Stimulated activated naive B cell treated with anti-CD40 and anti-IgM and Interleukin-4, amounts not matched to agents 10 μg/mL and 1 μg/mL and 100 μg/mL, for 72 hours (primary cell): ENCODE measurements around the gene FUT7.

Source experiments
- ATAC-seq, 2 donors: fragments of 150-1000 bp; cut with Tn5 transposase; replicated peaks; 2 replicates each; pipeline ENCODE4 v1.10.0; 2021; ENCODE audit warnings: moderate library complexity in 1 of 2
- DNase-seq: peaks from one replicate; pipeline ENCODE4 v3.0.0; 2021
- H3K27ac Mint-ChIP-seq: one replicate; pipeline ENCODE4 v1.8.0; 2022; ENCODE audit warnings: mild to moderate bottlenecking, mixed read lengths
- H3K27me3 Mint-ChIP-seq, 2 donors: one replicate each; pipeline ENCODE4 v1.8.0; 2022; ENCODE audit warnings: mixed read lengths in 2 of 2
- H3K36me3 Mint-ChIP-seq, 2 donors: one replicate each; pipeline ENCODE4 v1.8.0; 2022; ENCODE audit warnings: mixed read lengths in 2 of 2, mild to moderate bottlenecking in 1 of 2
- H3K4me1 Mint-ChIP-seq, 2 donors: one replicate each; pipeline ENCODE4 v1.8.0; 2022; ENCODE audit warnings: mixed read lengths in 2 of 2, mild to moderate bottlenecking in 1 of 2
- H3K4me3 Mint-ChIP-seq, 2 donors: one replicate each; pipeline ENCODE4 v1.8.0; 2022; ENCODE audit warnings: mild to moderate bottlenecking in 2 of 2, mixed read lengths in 2 of 2, moderate library complexity in 1 of 2
- H3K9me3 Mint-ChIP-seq, 2 donors: one replicate each; pipeline ENCODE4 v1.8.0; 2022; ENCODE audit warnings: mixed read lengths in 2 of 2, mild to moderate bottlenecking in 1 of 2

The FUT7 gene

GRCh38 chr9:137015976-137016375, 15.9 kb downstream of the FUT7 start:
- H3K27me3 Mint-ChIP-seq: no peaks in the 10 kb centered on the region
- H3K36me3 Mint-ChIP-seq: peaks cover 7 to 11% of the 10 kb centered on the region in 2 donors
- ATAC-seq (no peak), DNase-seq (no peak)
- no peak overlapping the region for H3K27ac Mint-ChIP-seq
- no peaks in the 10 kb centered on the region for H3K4me1 Mint-ChIP-seq
- no peak overlapping the region for H3K4me3 Mint-ChIP-seq
- H3K9me3 Mint-ChIP-seq: no peaks in the 10 kb centered on the region

DNA sequence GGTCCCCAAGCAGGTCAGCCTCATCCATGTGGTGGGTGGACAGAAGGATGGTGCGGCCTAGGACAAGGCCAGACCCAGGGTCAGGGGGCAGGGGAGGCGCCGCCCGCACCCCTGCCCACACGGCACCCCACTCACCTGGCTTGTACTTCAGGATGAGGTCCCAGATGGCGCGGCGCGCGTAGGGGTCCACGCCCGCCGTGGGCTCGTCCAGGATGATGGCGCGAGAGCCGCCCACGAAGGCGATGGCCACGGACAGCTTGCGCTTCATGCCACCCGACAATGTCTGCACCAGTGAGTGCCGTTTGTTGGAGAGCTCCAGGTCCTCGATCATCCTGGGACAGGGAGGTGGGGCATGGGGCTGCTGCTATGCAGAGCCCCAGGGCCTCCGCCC, 16.4 kb downstream of the FUT7 start:
- DNase-seq (no peak), ATAC-seq (no peak)
- Mint-ChIP-seq H3K4me1 (no peaks in the 10 kb centered on the region), H3K4me3 (no peak overlapping the region), H3K27me3 (no peaks in the 10 kb centered on the region), H3K36me3 (peaks cover 7 to 11% of the 10 kb centered on the region in 2 donors), H3K27ac (no peak overlapping the region), H3K9me3 (no peaks in the 10 kb centered on the region)

DNA sequence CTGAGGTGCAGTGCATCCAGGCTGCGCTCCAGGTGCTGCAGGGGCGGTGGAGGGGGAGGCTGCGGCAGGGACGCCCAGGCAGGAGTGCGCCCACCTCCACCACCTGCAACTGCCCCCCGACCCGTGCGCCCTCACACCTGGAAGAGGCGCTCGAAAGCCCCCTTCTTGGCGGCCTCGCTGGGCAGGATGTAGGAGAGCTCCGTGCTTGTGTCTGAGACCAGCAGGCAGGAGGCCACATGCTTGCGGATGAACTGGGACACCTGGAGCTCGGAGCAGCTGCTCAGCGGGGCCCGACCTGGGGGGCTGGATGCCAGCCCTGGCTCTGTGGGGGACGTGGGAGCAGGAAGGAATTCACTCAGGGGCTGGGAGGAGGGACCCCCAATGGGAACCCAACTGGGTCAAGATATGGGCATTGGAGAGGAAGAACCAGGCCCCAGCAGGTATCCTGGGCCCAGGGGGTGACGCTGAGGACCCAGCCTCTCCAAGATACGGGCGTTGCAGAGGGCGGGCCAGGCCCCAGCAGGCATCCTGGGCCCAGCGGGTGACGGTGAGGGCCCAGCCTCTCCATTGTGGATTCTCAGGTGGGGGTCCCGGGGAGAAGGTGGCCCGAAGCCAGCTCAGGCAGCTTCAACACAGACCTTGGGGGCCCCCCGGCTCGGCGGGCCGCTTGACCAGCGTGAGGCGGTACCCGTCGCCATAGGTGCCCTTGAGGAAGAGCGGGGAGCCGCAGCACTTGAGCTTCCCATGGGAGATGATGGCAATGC, 16.9 kb downstream of the FUT7 start:
- Mint-ChIP-seq H3K4me3 (no peak overlapping the region), H3K9me3 (no peaks in the 10 kb centered on the region), H3K27me3 (no peaks in the 10 kb centered on the region), H3K36me3 (peaks cover 7 to 11% of the 10 kb centered on the region in 2 donors), H3K4me1 (no peaks in the 10 kb centered on the region), H3K27ac (no peak overlapping the region)
- no peak for DNase-seq
- ATAC-seq: no peak

- H3K4me1 Mint-ChIP-seq: no peaks in the 10 kb centered on the region
- DNase-seq (no peak), ATAC-seq (no peak)
- no peak overlapping the region for H3K4me3 Mint-ChIP-seq
- H3K36me3 Mint-ChIP-seq: peaks cover 7 to 11% of the 10 kb centered on the region in 2 donors
- H3K27ac Mint-ChIP-seq: no peak overlapping the region
- no peaks in the 10 kb centered on the region for H3K27me3 Mint-ChIP-seq
- H3K9me3 Mint-ChIP-seq: no peaks in the 10 kb centered on the region
These were observed 17.7 kb downstream of the FUT7 start for GRCh38 chr9:137014166-137014565.

DNA sequence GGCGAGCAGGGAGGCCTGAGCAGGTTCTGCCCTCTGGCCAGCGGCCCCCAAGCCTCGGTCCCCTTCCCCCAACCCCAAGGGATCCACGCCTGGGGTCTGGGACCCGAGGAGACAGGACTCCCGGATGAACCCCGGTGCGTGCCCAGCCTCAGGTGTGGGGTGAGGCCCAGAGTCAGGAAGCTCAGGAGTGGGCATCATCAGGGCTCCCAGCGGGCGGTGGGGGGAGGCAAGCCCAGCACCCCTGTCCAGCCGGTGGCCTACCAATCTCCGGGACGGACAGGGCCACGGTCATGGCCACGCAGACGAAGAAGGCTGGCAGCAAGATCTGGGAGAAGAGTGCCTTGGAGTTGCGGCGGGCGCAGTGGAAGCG, 18.3 kb downstream of the FUT7 start:
- Mint-ChIP-seq H3K4me1 (no peaks in the 10 kb centered on the region), H3K36me3 (peaks cover 7 to 11% of the 10 kb centered on the region in 2 donors), H3K27me3 (no peaks in the 10 kb centered on the region), H3K27ac (no peak overlapping the region), H3K9me3 (no peaks in the 10 kb centered on the region), H3K4me3 (no peak overlapping the region)
- ATAC-seq (no peak), DNase-seq (no peak)

DNA sequence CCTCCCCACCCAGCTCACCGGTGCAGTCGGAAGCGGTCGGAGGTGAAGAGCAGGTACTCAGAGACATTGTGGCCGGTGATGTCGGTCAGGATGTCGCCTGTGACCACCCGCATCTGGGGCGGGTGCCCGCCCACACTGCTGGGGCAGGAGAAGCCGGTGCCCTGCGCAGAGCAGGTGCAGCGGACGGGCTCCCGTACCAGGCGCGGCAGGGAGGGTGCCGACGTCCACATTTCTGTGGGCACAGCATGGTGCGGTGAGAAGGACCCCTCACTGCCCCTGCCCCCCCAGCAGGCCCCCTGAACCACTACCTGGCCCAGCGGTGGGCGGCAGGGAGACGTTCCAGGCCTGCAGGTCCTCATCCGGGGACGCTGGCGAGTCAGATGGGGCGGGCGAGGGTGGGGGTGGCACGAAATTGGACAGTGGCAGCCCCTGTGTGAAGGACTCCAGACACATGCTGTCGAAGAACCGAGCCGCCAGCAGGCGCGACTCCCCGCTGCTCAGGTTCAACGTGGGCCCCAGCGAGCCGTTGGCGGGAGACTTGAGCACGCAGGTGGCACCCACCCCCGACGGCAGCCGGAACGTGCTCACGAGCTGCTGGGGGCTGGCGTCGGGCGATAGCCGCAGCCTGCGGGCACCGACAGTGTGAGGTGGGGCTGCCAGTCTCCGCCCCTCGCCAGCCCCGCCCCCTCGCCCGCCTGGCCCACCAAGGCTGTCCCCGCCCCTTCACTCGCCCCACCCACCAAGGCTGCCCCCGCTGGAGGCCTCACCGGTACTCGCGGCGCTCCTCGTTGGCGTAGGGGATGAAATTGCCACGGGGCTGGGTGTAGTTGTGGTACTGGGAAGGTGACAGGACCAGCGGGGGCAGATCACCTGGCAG, 19.0 kb downstream of the FUT7 start:
- Mint-ChIP-seq H3K27me3 (no peaks in the 10 kb centered on the region), H3K36me3 (peaks cover 7 to 11% of the 10 kb centered on the region in 2 donors), H3K4me1 (no peaks in the 10 kb centered on the region), H3K27ac (no peak overlapping the region), H3K9me3 (no peaks in the 10 kb centered on the region), H3K4me3 (no peak overlapping the region)
- no peak for ATAC-seq
- DNase-seq: no peak

GRCh38 chr9:137011907-137012675, 19.8 kb downstream of the FUT7 start:
- no peak overlapping the region for H3K4me3 Mint-ChIP-seq
- H3K9me3 Mint-ChIP-seq: no peaks in the 10 kb centered on the region
- no peaks in the 10 kb centered on the region for H3K27me3 Mint-ChIP-seq
- peaks cover 7 to 9% of the 10 kb centered on the region in 2 donors for H3K36me3 Mint-ChIP-seq
- DNase-seq: no peak
- H3K27ac Mint-ChIP-seq: no peak overlapping the region
- no peaks in the 10 kb centered on the region for H3K4me1 Mint-ChIP-seq
- ATAC-seq: no peak

GRCh38 chr9:137011156-137011555, 20.7 kb downstream of the FUT7 start:
- Mint-ChIP-seq H3K4me3 (no peak overlapping the region), H3K27me3 (no peaks in the 10 kb centered on the region), H3K4me1 (peaks cover 3 to 5% of the 10 kb centered on the region in 2 donors), H3K36me3 (peaks cover 3 to 5% of the 10 kb centered on the region in 2 donors), H3K27ac (no peak overlapping the region), H3K9me3 (no peaks in the 10 kb centered on the region)
- DNase-seq (no peak), ATAC-seq (no peak)

DNA sequence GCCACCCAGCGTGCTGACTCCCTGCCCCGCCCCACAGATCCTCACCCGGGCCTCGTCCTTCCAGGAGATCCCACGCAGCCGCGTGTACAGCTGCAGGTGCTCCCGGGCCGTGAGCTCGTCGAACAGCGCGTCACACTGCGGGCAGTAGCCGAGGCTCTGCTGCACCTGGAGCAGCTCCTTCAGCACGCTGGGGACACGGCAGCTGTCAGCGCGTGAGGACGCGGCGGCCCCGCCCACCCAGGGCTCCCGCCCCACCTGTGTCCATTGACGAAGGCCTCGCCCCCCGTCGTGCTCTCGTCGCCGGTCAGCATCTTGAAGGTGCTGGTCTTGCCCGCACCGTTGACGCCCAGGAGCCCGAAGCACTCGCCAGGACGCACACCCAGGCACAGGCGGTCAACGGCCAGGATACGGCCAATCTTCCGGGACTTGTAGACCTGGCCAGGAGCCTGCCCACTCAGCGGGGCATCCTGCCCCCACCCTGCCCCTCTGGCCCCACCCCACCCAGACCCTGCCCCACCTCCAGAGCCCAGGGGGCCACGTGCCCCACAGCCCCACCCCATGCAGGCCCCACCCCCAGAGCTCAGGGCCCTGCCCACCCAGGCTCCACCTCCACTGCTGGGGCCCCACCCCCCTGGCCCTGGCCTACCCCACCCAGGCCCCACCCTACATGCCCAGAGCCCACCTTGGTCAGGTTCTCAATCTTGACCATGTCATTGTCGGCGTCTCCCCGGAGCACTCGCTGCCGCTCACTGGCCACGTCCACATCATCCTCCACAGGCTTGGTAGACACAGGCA, 21.8 kb downstream of the FUT7 start:
- Mint-ChIP-seq H3K9me3 (no peaks in the 10 kb centered on the region), H3K27ac (no peak overlapping the region), H3K4me3 (no peak overlapping the region), H3K4me1 (peaks cover 4 to 7% of the 10 kb centered on the region in 2 donors), H3K36me3 (peaks cover 3 to 5% of the 10 kb centered on the region in 2 donors), H3K27me3 (peaks cover 0 to under 1% of the 10 kb centered on the region in 2 donors)
- no peak for ATAC-seq
- no peak for DNase-seq

- Mint-ChIP-seq H3K4me1 (peaks cover 6 to 7% of the 10 kb centered on the region in 2 donors), H3K36me3 (peaks cover 3 to 5% of the 10 kb centered on the region in 2 donors), H3K9me3 (peaks cover 4 to 5% of the 10 kb centered on the region in 2 donors), H3K27ac (no peak overlapping the region), H3K4me3 (no peak overlapping the region), H3K27me3 (peaks cover 0 to 3% of the 10 kb centered on the region in 2 donors)
- ATAC-seq (no peak), DNase-seq (no peak)
These were observed 22.7 kb downstream of the FUT7 start for GRCh38 chr9:137009217-137009616.

- Mint-ChIP-seq H3K27ac (no peak overlapping the region), H3K36me3 (peaks cover 3% of the 10 kb centered on the region in 2 donors), H3K4me1 (peaks cover 6 to 7% of the 10 kb centered on the region in 2 donors), H3K27me3 (peaks cover 0 to 3% of the 10 kb centered on the region in 2 donors), H3K4me3 (no peak overlapping the region), H3K9me3 (peaks cover 4 to 5% of the 10 kb centered on the region in 2 donors)
- DNase-seq: no peak
- ATAC-seq: no peak
These were observed 23.6 kb downstream of the FUT7 start for GRCh38 chr9:137008312-137008711.

DNA sequence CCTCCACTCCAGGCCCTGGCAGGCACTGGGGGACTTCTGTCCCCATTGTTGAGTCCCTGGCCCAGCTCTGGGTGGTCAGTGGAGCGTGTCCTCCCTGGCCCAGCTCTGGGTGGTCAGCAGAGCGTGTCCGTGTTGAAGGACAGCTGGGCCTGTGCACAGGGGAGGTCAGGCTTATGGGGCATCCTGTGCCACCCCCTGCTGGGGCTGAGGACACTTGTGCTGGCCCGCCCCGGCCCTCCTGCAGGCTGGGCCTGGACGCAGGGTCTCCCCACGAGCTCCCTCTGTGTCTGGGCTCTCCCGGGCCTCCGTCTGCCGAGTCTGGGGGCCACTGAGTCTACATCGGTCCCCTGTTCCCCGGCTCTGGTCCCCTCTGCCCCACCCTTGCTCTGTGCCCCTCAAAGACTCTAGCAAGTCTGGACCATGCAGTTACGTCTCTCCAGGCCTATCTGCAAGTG, 24.0 kb downstream of the FUT7 start:
- peaks cover 6 to 7% of the 10 kb centered on the region in 2 donors for H3K4me1 Mint-ChIP-seq
- no peak for ATAC-seq
- H3K27me3 Mint-ChIP-seq: peaks cover 0 to 3% of the 10 kb centered on the region in 2 donors
- no peak overlapping the region for H3K27ac Mint-ChIP-seq
- peaks cover 3% of the 10 kb centered on the region in 2 donors for H3K36me3 Mint-ChIP-seq
- H3K4me3 Mint-ChIP-seq: no peak overlapping the region
- H3K9me3 Mint-ChIP-seq: peaks cover 4 to 5% of the 10 kb centered on the region in 2 donors
- no peak for DNase-seq

DNA sequence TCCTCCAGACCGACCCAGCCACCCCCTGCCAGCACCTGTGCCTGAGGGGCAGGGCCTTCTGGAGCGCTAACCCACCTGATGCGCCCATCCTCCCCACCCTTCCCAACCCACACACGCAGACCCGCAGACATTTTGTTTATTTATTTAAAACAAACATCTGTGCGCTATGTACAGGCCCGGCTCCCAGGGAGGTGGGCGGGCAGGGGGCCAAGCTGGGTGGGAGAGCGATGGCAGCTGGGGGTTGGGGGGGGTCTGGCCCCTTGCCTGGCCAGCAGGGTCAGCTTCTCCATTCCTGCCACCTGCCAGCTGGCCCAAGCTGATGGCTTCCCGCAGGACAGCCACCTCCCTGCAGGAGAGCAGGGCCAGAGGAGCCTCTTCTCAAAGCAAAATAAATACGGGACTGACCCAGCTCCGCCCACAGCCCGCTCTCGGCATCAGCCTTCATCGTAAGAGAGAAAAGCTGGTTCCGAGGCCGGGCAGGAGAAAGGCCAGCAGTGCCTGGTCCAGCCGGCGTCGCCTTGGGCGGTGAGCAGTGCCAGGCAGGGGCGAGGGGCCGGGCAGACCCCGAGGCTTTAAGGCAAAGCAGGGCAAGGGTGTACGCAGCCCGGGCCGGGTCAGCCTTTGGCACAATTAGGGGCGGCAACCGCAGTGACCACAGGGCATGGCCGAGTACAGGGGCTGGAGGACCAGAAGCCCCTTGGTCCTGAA, 24.6 kb downstream of the FUT7 start:
- Mint-ChIP-seq H3K4me1 (peaks cover 6 to 7% of the 10 kb centered on the region in 2 donors), H3K27me3 (peaks cover 0 to 3% of the 10 kb centered on the region in 2 donors), H3K36me3 (peaks cover 3% of the 10 kb centered on the region in 2 donors), H3K27ac (no peak overlapping the region), H3K9me3 (peaks cover 4 to 5% of the 10 kb centered on the region in 2 donors), H3K4me3 (no peak overlapping the region)
- DNase-seq (no peak), ATAC-seq (no peak)
